ENCODE results near the gene ARHGAP1.
"Not testable (repeated sequence)": the region's sequence is repeated elsewhere in the genome, so short reads cannot be mapped to it uniquely, and the experiment has no call there.

Gene ARHGAP1

DNA sequence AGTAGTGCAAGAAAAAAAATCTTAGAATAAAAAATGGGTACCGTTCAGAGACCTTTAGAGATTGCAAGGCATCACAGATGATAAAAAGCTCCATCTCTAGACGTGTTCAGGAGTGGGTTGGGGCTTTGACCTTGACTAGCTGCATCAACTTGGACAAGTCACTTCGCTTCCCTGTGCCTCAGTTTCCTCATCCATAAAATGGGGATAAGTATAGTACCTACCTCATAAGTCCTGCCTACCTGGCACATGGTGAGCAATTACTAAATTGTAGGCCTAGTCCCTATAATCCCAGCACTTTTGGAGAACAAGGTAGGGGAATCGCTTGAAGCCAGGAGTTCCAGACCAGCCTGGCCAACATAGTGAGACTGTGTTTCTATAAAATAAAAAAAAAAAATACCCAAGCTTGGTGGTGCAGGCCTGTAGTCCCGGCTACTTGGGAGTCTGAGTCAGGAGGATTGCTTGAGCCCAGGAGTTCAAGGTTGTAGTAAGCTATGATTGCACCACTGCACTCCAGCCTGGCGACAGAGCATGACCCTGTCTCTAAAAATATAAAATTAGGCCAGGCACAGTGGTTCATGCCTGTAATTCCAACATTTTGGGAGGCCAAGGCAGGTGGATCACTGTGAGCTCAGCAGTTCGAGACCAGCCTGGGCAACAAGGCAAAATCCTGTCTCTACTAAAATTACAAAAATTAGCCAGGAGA is 12.6 kb upstream of the ARHGAP1 start:
- no peak for DNase-seq (ENCODE audit: low read depth)
- H3K4me3 ChIP-seq (ENCODE audit: low read length) = no peak overlapping the region
- no peak for TF ChIP-seq CTCF (conservative IDR thresholded peaks at IDR 0.05; ENCODE audit: low read depth, low read length)

DNA sequence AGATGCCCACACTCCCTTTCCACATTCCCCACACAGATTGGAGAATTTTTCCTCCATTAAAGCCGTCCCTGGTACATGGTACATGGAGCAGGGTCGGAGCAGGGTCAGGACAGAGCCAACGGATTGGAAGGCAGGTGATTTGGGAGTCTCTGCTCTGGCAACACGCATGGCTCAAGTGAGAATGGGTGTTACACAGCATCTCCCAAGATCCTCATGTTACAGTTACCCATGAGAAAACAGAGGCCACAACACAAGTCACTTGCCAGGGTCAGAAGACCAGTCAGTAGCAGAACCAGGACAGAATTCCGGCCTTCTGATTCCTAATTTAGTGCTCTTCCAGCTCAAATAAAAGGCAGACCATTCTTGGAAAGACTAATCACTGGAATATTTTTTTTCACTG is 10.9 kb upstream of the ARHGAP1 start:
- no peak for TF ChIP-seq CTCF (conservative IDR thresholded peaks at IDR 0.05; ENCODE audit: low read depth, low read length)
- no peak overlapping the region for H3K4me3 ChIP-seq (ENCODE audit: low read length)
- DNase-seq (ENCODE audit: low read depth) = peak; percentile 71

- DNase-seq (ENCODE audit: low read depth) = peak; percentile 99
- TF ChIP-seq CTCF (conservative IDR thresholded peaks at IDR 0.05; ENCODE audit: low read depth, low read length) = no peak
- H3K4me3 ChIP-seq (ENCODE audit: low read length) = no peak overlapping the region
Measured at GRCh38 chr11:46710821-46711269, 10.4 kb upstream of the ARHGAP1 start.

- DNase-seq (ENCODE audit: low read depth); H3K4me3 ChIP-seq (ENCODE audit: low read length): not testable (repeated sequence)
Measured at GRCh38 chr11:46709351-46709750, 8.9 kb upstream of the ARHGAP1 start.

- TF ChIP-seq CTCF (conservative IDR thresholded peaks at IDR 0.05; ENCODE audit: low read depth, low read length) = no peak
- H3K4me3 ChIP-seq (ENCODE audit: low read length) = no peak overlapping the region
Measured at GRCh38 chr11:46706886-46707285, 6.5 kb upstream of the ARHGAP1 start.

DNA sequence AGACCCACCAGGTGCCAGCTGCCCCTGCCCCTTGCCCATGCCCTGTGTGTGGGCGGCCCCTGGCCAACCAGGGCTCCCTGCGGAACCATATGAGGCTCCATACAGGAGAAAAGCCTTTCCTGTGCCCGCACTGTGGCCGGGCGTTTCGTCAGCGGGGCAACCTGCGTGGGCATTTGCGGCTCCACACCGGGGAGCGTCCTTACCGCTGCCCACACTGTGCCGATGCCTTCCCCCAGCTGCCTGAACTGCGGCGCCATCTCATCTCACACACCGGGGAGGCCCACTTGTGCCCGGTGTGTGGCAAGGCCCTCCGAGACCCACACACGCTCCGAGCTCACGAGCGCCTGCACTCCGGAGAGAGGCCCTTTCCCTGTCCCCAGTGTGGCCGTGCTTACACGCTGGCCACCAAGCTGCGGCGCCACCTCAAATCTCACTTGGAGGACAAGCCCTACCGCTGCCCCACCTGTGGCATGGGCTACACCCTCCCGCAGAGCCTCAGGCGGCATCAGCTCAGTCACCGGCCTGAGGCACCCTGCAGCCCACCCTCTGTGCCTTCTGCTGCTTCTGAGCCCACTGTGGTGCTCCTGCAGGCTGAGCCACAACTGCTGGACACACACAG is 4.8 kb upstream of the ARHGAP1 start:
- H3K4me3 ChIP-seq (ENCODE audit: low read length) = no peak overlapping the region
- DNase-seq (ENCODE audit: low read depth) = no peak
- TF ChIP-seq CTCF (conservative IDR thresholded peaks at IDR 0.05; ENCODE audit: low read depth, low read length) = no peak

More at GRCh38 chr11:46706886-46707285, 6.5 kb upstream of the ARHGAP1 start:
- no peak for DNase-seq (ENCODE audit: low read depth)

DNA sequence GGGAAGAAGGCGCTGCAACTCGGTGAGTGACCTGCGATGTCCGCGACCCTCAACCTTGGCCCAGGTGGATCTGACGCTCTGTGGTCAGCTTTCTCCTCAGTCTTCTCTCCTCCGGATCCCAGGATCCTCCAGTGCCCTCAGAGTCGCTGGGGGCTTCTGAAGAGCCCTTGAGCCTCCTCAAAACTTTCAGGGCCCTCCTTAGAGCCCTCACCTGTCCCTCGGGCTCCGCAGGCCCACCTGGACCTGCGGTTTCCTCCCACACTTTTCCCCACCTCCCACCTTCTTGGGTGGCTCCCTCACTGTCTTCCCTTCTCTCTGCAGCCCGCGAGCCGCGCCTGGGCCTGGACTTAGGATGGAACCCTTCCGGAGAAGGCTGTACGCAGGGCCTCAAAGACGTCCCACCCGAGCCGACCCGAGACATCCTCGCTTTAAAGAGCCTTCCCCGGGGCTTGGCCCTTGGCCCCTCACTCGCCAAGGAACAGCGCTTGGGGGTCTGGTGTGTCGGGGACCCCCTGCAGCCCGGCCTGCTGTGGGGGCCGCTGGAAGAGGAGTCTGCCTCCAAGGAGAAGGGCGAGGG is 747 bp upstream of the ARHGAP1 start:
- H3K4me3 ChIP-seq (ENCODE audit: low read length) = peak overlapping the region; percentile 84
- no peak for TF ChIP-seq CTCF (conservative IDR thresholded peaks at IDR 0.05; ENCODE audit: low read depth, low read length)
- DNase-seq (ENCODE audit: low read depth) = no peak
